Astrocyte (in vitro differentiated cells and primary cell): ENCODE results near the gene STK24. TPM values are rescaled to one million over a fixed set of nuclear protein-coding genes. Genes with fewer than 3 reads are reported as not detected.

Experiments
- DNase-seq: peaks from one replicate; pipeline ENCODE4 v3.0.0-alpha.2; 2010; ENCODE audit warnings: low read depth
- FAIRE-seq: peaks from 2 replicates; lab custom pipeline; 2011; peaks lifted over from hg19 to GRCh38; lab: Jason Lieb, UNC
- H2AFZ ChIP-seq: 2 replicates; pipeline ENCODE4 v1.6.0; 2012; ENCODE audit warnings: low read depth, low read length, inconsistent platforms
- H3K27ac ChIP-seq: 2 replicates; pipeline ENCODE4 v1.5.1; 2011; ENCODE audit warnings: low read depth, low read length, inconsistent platforms
- H3K27me3 ChIP-seq: 2 replicates; pipeline ENCODE4 v1.6.0; 2011; ENCODE audit warnings: low read length, inconsistent platforms; ENCODE audit not compliant: insufficient read depth
- H3K36me3 ChIP-seq: 2 replicates; pipeline ENCODE4 v1.5.1; 2011; ENCODE audit warnings: low read length, inconsistent platforms; ENCODE audit not compliant: insufficient read depth
- H3K4me1 ChIP-seq: 2 replicates; pipeline ENCODE4 v1.5.1; 2011; ENCODE audit warnings: low read length, inconsistent platforms; ENCODE audit not compliant: insufficient read depth
- H3K4me2 ChIP-seq: 2 replicates; pipeline ENCODE4 v1.6.0; 2012; ENCODE audit warnings: low read length, inconsistent platforms
- H3K4me3 ChIP-seq: 2 replicates; pipeline ENCODE4 v1.5.1; 2011; ENCODE audit warnings: low read depth, mild to moderate bottlenecking, low read length, inconsistent platforms; ENCODE audit not compliant: insufficient read depth
- H3K79me2 ChIP-seq: 2 replicates; pipeline ENCODE4 v1.6.0; 2012; ENCODE audit warnings: mild to moderate bottlenecking, low read length, inconsistent platforms; ENCODE audit not compliant: insufficient read depth
- H3K9ac ChIP-seq: 2 replicates; pipeline ENCODE4 v1.6.0; 2012; ENCODE audit warnings: mild to moderate bottlenecking, low read length, inconsistent platforms
- H3K9me3 ChIP-seq: 2 replicates; pipeline ENCODE4 v1.5.1; 2012; ENCODE audit warnings: low read depth, mild to moderate bottlenecking, low read length, inconsistent platforms; ENCODE audit not compliant: insufficient read depth
- H4K20me1 ChIP-seq: 2 replicates; pipeline ENCODE4 v1.6.0; 2012; ENCODE audit warnings: low read length, inconsistent platforms; ENCODE audit not compliant: insufficient read depth
- H3K27ac Mint-ChIP-seq: one replicate; pipeline ENCODE4 v1.8.0; 2021; ENCODE audit warnings: mild to moderate bottlenecking, mixed read lengths; ENCODE audit not compliant: unreplicated experiment
- H3K27me3 Mint-ChIP-seq: one replicate; pipeline ENCODE4 v1.8.0; 2021; ENCODE audit warnings: low read depth, mixed read lengths; ENCODE audit not compliant: unreplicated experiment
- H3K36me3 Mint-ChIP-seq: one replicate; pipeline ENCODE4 v1.8.0; 2021; ENCODE audit warnings: low read depth, mixed read lengths; ENCODE audit not compliant: unreplicated experiment
- H3K4me1 Mint-ChIP-seq: one replicate; pipeline ENCODE4 v1.8.0; 2021; ENCODE audit warnings: low read depth, mixed read lengths; ENCODE audit not compliant: unreplicated experiment
- H3K4me3 Mint-ChIP-seq: one replicate; pipeline ENCODE4 v1.8.0; 2021; ENCODE audit warnings: mild to moderate bottlenecking, moderate library complexity, mixed read lengths; ENCODE audit not compliant: unreplicated experiment
- H3K9me3 Mint-ChIP-seq: one replicate; pipeline ENCODE4 v1.8.0; 2021; ENCODE audit warnings: mild to moderate bottlenecking, mixed read lengths; ENCODE audit not compliant: unreplicated experiment
- EZH2 ChIP-seq: IDR thresholded peaks from 2 replicates; pipeline ENCODE4 v1.6.1; 2012; ENCODE audit warnings: mild to moderate bottlenecking, low read length, inconsistent platforms; ENCODE audit not compliant: insufficient read depth
- total RNA-seq: library from RNA; stranded (reverse); gene quantifications from 2 replicates; pipeline ENCODE4 v1.2.1, GENCODE V29; 2021
- TF ChIP-seq, protein P1 (sequence below): IDR thresholded peaks from 2 replicates; pipeline ENCODE4 v1.5.1; 2011; ENCODE audit warnings: low read depth, mild to moderate bottlenecking, inconsistent platforms, low read length, moderate library complexity; ENCODE audit not compliant: insufficient read depth

STK24 gene
- total RNA-seq, 1 donor from 2014 or later = 96.1 TPM

DNA sequence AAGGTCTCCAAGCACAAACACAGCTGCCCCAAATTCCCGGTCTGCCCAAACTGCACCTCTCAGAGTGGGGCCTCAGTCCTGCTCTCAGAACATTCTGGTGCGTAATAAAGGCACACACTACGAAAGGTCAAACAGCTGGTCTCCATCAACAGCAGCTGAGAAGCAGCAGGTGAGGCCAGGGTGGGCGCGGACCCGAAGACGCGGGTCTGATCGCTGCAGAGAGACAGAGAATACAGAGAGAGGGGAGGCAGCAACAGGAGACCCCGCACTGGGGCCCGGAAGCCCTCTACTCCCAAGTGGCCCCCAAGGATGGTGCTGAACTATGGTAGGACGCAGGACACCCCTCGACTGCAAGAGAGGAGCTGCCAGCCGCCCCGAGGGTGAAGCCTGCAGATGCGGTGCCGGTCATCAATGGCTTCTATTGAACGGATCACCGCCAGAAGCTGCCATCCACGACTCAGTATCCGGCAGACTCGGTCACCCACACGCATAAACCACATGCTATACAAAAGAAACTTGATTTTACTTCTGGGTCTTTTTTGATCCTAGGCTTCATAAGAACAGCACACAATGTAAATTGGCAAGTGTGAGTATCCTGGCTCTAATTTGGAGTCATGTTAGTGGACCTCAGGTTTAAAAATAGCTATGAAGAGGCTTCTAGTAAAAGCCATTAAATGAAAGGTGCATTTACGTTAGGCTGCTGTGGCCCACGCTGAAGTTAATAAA, 33.4 kb downstream of the STK24 start:
- H3K36me3 ChIP-seq = no peaks in the 10 kb centered on the region
- DNase-seq = no peak
- peaks cover 14% of the 10 kb centered on the region for H3K4me1 ChIP-seq
- no peak overlapping the region for H3K4me3 Mint-ChIP-seq
- no peaks in the 10 kb centered on the region for H3K9me3 ChIP-seq
- no peak overlapping the region for H3K4me3 ChIP-seq
- H3K79me2 ChIP-seq = peaks cover 97% of the 10 kb centered on the region
- H3K27ac ChIP-seq = no peak overlapping the region
- no peak overlapping the region for H3K27ac Mint-ChIP-seq
- FAIRE-seq = no peak
- peaks cover 94% of the 10 kb centered on the region for H4K20me1 ChIP-seq
- H3K9ac ChIP-seq = no peak overlapping the region
- no peaks in the 10 kb centered on the region for H3K27me3 ChIP-seq
- no peak overlapping the region for H2AFZ ChIP-seq
- peaks cover 47% of the 10 kb centered on the region for H3K4me1 Mint-ChIP-seq
- no peaks in the 10 kb centered on the region for H3K27me3 Mint-ChIP-seq
- peak overlapping the region; percentile 23 for H3K4me2 ChIP-seq
- H3K36me3 Mint-ChIP-seq = peaks cover 2% of the 10 kb centered on the region
- TF ChIP-seq, protein P1, sequence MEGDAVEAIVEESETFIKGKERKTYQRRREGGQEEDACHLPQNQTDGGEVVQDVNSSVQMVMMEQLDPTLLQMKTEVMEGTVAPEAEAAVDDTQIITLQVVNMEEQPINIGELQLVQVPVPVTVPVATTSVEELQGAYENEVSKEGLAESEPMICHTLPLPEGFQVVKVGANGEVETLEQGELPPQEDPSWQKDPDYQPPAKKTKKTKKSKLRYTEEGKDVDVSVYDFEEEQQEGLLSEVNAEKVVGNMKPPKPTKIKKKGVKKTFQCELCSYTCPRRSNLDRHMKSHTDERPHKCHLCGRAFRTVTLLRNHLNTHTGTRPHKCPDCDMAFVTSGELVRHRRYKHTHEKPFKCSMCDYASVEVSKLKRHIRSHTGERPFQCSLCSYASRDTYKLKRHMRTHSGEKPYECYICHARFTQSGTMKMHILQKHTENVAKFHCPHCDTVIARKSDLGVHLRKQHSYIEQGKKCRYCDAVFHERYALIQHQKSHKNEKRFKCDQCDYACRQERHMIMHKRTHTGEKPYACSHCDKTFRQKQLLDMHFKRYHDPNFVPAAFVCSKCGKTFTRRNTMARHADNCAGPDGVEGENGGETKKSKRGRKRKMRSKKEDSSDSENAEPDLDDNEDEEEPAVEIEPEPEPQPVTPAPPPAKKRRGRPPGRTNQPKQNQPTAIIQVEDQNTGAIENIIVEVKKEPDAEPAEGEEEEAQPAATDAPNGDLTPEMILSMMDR = no peak
- no peak for TF ChIP-seq EZH2
- H3K9me3 Mint-ChIP-seq = no peaks in the 10 kb centered on the region

DNA sequence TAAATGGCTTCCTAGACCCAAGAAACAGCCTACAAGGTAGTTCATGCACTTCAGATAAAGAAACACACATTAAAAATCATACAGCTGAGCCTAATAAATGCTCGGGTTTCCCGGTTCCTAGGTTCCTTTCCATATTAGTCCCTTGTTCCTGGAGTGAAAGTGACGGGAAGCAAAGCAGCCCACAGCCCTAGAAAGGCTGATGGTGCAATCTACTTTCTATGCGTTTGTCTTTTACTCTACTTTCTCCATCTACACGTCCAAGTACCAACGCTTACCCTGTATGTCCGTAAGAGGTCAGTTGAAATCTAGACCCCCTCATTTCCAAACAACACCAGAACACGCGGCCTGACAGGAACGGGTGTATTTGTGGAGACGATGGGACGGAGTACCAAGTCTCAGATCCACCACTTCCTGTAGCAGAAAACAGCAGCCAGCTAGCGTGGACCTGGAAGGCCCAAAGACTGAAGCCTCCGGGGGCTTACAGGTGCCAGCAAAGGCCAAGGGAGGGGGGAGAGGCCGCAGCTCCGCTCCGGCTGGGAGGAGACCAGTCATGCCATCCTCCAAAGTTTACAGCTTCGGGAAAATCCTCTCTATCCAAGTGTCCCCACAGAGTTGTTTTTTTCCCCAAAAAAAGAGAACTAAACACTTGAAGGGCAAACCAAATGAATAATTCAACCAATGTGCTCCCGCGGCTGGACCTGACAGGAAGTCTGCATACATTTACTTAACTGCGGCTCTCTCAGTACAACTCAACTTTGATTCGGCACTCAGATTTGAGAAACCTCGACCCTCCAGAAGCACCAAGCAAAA, 34.1 kb downstream of the STK24 start:
- peaks cover 2% of the 10 kb centered on the region for H3K36me3 Mint-ChIP-seq
- DNase-seq = no peak
- H3K27ac Mint-ChIP-seq = no peak overlapping the region
- Histone ChIP-seq H3K9ac (no peak overlapping the region), H3K27ac (no peak overlapping the region), H3K27me3 (no peaks in the 10 kb centered on the region), H4K20me1 (peaks cover 92% of the 10 kb centered on the region), H3K4me2 (peak overlapping the region; percentile 23), H3K79me2 (peaks cover 97% of the 10 kb centered on the region), H3K36me3 (no peaks in the 10 kb centered on the region), H2AFZ (no peak overlapping the region), H3K9me3 (no peaks in the 10 kb centered on the region), H3K4me1 (peaks cover 10% of the 10 kb centered on the region), H3K4me3 (no peak overlapping the region)
- no peak for FAIRE-seq
- TF ChIP-seq EZH2 = no peak
- TF ChIP-seq, protein P1 = no peak
- peaks cover 40% of the 10 kb centered on the region for H3K4me1 Mint-ChIP-seq
- H3K27me3 Mint-ChIP-seq = no peaks in the 10 kb centered on the region
- no peaks in the 10 kb centered on the region for H3K9me3 Mint-ChIP-seq
- H3K4me3 Mint-ChIP-seq = no peak overlapping the region
